K562 (cell line): Measurements from ENCODE around the gene ELOVL2. TPM values are rescaled to one million over a fixed set of nuclear protein-coding genes. Genes with fewer than 3 reads are reported as not detected.

Experiments used
- CBX8 ChIP-seq: fragments of 200-600 bp; sonication (generic); IDR thresholded peaks from 2 replicates; pipeline ENCODE4 v1.6.1; 2012; ENCODE audit warnings: borderline replicate concordance, mixed run types, low read depth, mild to moderate bottlenecking, moderate library complexity, mixed read lengths, low read length, control low read depth, inconsistent platforms; ENCODE audit not compliant: poor library complexity, severe bottlenecking; ENCODE audit errors: extremely low read depth
- KHSRP ChIP-seq: fragments of 450-650 bp; IDR thresholded peaks from 2 replicates; pipeline ENCODE4 v1.6.1; 2017
- NFATC3 ChIP-seq: fragments of 450-650 bp; IDR thresholded peaks from 2 replicates; pipeline ENCODE4 v1.6.1; 2017; ENCODE audit warnings: mild to moderate bottlenecking
- NR3C1 ChIP-seq: sonication (generic); formaldehyde crosslinking; IDR thresholded peaks from 2 replicates; pipeline ENCODE4 v1.8.1; 2022; ENCODE audit warnings: missing genetic modification reagents
- PATZ1 ChIP-seq: fragments of 250-450 bp; sonication (Bioruptor Pico); IDR thresholded peaks from 2 replicates; pipeline ENCODE4 v1.5.0; 2020; ENCODE audit warnings: mild to moderate bottlenecking, borderline replicate concordance
- POLR2B ChIP-seq: fragments of 450-650 bp; IDR thresholded peaks from 2 replicates; pipeline ENCODE4 v1.6.1; 2018; ENCODE audit warnings: low read depth; ENCODE audit not compliant: partially characterized antibody
- ZFP1 ChIP-seq: fragments of 450-650 bp; formaldehyde crosslinking; IDR thresholded peaks from 2 replicates; pipeline ENCODE4 v1.4.0; 2020; ENCODE audit warnings: mild to moderate bottlenecking, mixed read lengths
- ZNF318 ChIP-seq, 2 experiments: fragments of 450-650 bp; IDR thresholded peaks; 2 replicates each; pipeline ENCODE4 v1.6.1; 2016; ENCODE audit warnings: mild to moderate bottlenecking in 2 of 2, borderline replicate concordance in 1 of 2, low read depth in 1 of 2, moderate library complexity in 1 of 2
- ZNF766 ChIP-seq: fragments of 200-800 bp; sonication (Bioruptor generic); conservative IDR thresholded peaks from 2 replicates; pipeline ENCODE4 v1.6.1; 2016; ENCODE audit warnings: missing genetic modification characterization, missing compliant biosample characterization
- polyA plus RNA-seq, 8 experiments: library from polyadenylated mRNA; depleted of rRNA in 4 of 8; stranded (reverse) in 5 of 8; unstranded in 3 of 8; fragments of >200 nt; fragmentation: Nextera tagmentation in 2 of 8; fragmentation: Illumina TruSeq in 1 of 8; extraction: Ambion mirVana in 2 of 8; extraction: Trizol in 1 of 8; gene quantifications; 2 replicates each; pipeline versions ENCODE4 v1.2.1 to v1.2.3, GENCODE V29; 2011 to 2014; ENCODE audit warnings: inconsistent platforms in 1 of 8, missing spikeins in 1 of 8
- total RNA-seq, 7 experiments: library from RNA; depleted of rRNA in 6 of 7; stranded (reverse); fragments of >200 nt in 6 of 7; fragmentation: Illumina TruSeq in 2 of 7; extraction: Trizol in 2 of 7; gene quantifications; 2 replicates each; pipeline versions ENCODE4 v1.2.1 to v1.2.3, GENCODE V29; 2011 to 2021; ENCODE audit warnings: low replicate concordance in 1 of 7
- TF ChIP-seq, protein P1 (sequence below): fragments of 200-400 bp; formaldehyde crosslinking; IDR thresholded peaks from 2 replicates; pipeline ENCODE4 v1.6.1; 2017; ENCODE audit warnings: mild to moderate bottlenecking, low read depth, low read length, moderate library complexity

Gene ELOVL2
- total and polyA plus RNA-seq, 9 of the 15 experiments (the other 6 are each of a cell fraction or from before 2014, with no cell fraction given): 0.05 to 0.96 (median 0.31) TPM

DNA sequence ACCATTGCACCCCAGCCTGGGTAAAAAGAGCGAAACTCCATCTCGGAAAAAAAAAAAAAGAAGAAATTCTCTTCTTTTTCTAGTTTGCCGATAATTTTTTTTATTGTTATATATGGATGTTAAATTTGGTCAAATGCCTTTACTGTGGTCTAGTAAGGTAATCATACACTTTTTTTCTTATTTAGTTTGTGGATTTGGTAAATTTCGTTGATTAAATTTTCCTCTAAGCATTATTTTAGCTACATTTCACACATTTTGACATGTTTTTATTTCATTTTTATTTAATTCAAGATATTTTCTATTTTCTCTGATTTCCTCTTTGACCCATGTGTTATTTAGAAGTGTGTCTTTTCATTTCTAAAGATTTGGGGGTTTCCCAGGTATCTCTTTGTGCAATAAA lies 18.0 kb upstream of the ELOVL2 start (continued):
- TF ChIP-seq, protein P1, sequence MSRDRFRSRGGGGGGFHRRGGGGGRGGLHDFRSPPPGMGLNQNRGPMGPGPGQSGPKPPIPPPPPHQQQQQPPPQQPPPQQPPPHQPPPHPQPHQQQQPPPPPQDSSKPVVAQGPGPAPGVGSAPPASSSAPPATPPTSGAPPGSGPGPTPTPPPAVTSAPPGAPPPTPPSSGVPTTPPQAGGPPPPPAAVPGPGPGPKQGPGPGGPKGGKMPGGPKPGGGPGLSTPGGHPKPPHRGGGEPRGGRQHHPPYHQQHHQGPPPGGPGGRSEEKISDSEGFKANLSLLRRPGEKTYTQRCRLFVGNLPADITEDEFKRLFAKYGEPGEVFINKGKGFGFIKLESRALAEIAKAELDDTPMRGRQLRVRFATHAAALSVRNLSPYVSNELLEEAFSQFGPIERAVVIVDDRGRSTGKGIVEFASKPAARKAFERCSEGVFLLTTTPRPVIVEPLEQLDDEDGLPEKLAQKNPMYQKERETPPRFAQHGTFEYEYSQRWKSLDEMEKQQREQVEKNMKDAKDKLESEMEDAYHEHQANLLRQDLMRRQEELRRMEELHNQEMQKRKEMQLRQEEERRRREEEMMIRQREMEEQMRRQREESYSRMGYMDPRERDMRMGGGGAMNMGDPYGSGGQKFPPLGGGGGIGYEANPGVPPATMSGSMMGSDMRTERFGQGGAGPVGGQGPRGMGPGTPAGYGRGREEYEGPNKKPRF: no peak
- TF ChIP-seq PATZ1 (no peak), NFATC3 (no peak), NR3C1 (no peak), ZFP1 (CRISPR knock-in tag) (no peak), KHSRP (no peak), ZNF766 (CRISPR knock-in tag) (no peak), POLR2B (no peak), ZNF318 (IDR thresholded peaks at IDR 0.05; ENCODE audit: borderline replicate concordance in 1 of 2, low read depth in 1 of 2) (no peak), CBX8 (peak; percentile 98)
